Measurements from ENCODE around the gene SPATA24.
"Not testable (repeated sequence)": the region's sequence is repeated elsewhere in the genome, so short reads cannot be mapped to it uniquely, and the experiment has no call there.

Gene SPATA24

DNA sequence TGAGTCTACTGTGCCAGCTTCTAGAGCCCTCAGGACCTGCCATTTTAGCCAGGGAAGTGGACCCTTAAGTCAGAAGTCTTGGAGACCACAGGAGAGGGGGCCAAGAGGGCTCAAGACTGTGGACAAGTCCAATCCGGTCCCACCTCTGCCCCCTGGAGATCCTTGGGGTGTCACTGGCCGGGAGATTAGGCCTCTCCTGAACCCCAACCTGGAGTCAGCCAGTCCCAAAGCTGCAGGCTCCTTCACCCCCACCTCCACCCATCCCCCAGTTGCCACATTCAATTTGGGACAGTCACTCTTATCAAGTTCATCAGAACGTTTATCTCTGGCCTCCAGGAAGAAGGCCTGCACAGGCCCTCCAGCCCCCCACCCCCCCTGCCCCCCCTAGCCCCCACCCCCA, 21.1 kb downstream of the SPATA24 start:
- no peak for DNase-seq (ENCODE audit: low spot score)

DNA sequence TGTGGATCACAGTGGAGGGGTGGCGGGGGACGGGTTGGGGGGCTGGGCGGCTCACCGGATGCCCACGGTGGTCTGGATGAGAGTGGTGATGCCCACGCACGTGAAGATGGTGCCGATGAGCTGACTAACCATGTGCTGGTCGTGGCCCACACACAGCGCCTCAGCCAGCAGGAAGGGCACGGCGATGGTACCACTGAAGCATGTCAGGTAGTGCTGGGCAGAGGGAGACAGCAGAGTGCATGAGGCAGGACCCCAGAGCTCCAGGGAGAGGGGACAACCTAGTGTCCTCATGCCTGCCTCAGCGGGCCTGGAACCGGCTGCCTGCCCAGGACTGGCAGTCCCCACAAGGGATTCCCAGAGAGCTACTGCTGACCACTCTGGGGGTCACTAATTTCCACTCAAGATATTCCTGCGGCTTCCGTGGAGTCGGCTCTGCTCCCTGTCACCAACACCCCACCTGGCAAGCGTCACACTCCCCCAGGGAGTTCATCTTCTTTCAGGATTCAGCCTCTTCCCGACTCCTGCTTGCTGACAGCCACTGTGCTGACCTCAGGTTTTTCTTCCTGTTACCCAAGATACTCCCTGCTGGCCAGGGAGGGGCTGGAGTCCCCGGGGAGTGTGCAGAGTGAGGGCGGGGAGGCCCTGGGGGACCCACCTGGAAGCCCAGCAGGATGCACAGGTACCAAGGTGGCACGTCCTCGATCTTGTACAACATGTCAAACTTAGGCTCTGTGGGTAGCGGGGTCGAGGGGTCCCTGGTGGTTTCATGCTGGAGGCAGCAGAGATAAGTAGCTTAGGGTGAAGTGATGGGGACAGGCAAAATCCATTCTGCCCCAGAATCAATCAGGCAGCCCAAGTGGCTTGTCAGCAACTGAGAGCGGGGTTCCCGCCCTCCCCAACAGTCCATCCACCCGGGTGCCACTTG, 21.8 kb downstream of the SPATA24 start:
- no peak for DNase-seq (ENCODE audit: low spot score)

GRCh38 chr5:139379626-139380449, 24.1 kb downstream of the SPATA24 start:
- DNase-seq (ENCODE audit: low spot score), result no peak

DNA sequence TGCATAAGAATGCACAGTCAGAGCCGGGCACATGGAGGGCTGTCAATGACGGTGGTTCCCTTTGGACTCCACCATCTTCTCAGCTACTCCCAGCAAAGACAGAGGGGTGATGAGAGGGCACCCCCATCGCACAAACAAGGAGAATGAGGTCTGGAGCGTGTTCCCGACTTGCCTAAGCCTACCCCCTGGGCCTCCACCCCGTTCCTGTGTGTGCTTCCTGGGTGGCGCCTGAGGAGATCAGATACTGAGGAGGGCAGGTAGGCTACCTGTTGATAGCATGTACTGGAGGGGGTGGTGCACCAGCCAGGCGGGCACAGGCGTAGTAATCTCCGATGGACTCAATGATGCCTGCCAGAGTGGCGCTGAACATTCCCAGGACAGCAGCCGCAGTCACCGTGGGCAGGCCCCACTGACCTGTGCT, 24.9 kb downstream of the SPATA24 start:
- DNase-seq (ENCODE audit: low spot score), result no peak

DNA sequence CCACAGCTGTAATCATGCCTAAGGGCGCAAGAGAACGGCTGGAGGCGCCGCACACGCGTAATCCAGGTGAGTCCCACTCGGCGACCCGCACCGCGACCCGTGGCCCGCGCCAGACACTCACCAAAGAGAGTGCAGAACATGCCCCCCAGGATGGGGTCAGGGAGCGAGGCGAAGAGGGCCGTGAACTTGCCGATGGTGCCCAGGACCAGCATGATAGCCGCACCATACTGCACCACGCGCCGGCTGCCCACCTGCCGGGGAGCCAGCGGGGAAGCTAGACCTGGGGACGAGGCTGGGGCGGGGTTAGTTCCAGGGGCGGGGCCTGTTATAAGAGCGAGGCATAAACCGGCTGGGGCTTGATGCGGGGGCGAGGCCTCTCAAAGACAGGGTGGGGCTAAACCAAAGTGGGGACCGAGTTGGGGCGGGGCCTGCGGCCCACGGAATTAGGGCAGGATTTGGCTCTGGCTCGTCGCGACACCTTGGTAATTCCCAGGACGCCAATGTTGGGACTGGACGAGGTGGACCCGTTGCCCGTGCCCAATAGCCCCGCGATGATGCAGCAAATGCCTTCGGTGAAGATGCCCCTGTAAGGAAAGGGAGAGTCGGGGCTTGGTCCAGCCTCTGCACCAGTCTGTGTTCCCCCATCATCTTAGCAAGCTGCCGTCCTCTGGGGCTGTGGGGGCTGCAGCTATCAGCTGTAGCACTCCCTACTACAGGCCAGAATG, 25.6 kb downstream of the SPATA24 start:
- no peak for DNase-seq (ENCODE audit: low spot score)

GRCh38 chr5:139377226-139377625, 26.7 kb downstream of the SPATA24 start:
- no peak for DNase-seq (ENCODE audit: low spot score)

DNA sequence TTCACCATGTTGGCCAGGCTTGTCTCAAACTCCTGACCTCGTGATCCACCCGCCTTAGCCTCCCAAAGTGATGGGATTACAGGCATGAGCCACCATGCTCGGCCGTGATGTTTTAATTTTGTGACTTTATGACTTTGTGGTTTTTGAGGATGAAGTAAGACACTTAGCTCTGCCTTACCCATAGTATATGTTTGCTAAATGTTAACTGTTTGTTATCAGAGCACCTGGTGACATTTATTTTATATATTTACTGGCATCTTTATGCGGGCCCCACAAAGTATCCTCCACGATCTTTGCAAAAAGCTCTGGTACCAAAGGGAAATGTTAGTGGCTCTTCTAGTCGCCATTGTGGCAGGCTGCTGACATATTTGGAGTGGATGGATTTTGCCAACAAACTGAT, 27.5 kb downstream of the SPATA24 start:
- DNase-seq (ENCODE audit: low spot score), result no peak

DNA sequence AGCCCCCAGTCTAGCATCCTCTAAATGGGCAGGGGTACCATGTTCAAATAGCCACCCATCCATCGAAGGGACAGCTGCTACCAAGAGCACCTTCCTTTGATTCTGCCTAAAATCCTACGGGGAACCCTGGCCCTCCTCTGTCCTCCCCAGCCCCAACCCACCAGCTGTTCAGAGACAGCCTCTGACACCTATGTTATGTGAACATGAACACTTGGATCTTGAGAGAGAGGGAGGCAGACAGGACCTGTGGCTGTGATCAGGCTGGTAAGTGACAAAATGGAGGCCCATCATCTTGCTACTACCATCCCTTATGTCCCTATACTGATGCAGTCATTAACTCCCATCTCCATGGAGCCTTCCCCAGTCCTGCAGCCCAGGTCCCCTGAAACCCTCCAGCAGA, 29.0 kb downstream of the SPATA24 start:
- DNase-seq (ENCODE audit: low spot score), result no peak

- no peak for DNase-seq (ENCODE audit: low spot score)
These were observed 32.1 kb downstream of the SPATA24 start for GRCh38 chr5:139371482-139372435.

GRCh38 chr5:139369181-139369580, 34.7 kb downstream of the SPATA24 start:
- no peak for DNase-seq (ENCODE audit: low spot score)

- no peak for DNase-seq (ENCODE audit: low spot score)
These were observed 35.3 kb downstream of the SPATA24 start for GRCh38 chr5:139368613-139369012.

DNA sequence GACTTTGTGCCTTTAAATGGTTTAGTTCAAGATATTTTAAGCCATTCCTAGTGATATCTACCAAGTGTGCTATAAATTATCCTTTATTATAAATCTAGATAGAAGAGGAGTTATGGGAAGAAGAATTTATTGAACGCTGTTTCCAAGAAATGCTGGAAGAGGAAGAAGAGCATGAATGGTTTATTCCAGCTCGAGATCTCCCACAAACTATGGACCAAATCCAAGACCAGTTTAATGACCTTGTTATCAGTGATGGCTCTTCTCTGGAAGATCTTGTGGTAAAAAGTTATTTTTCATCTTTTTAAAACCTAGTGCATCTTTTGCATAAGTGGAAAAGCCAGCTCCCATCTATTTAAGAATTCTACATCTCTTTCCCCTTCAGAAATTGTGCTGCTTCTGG, 39.4 kb downstream of the SPATA24 start:
- DNase-seq (ENCODE audit: low spot score), result no peak

DNA sequence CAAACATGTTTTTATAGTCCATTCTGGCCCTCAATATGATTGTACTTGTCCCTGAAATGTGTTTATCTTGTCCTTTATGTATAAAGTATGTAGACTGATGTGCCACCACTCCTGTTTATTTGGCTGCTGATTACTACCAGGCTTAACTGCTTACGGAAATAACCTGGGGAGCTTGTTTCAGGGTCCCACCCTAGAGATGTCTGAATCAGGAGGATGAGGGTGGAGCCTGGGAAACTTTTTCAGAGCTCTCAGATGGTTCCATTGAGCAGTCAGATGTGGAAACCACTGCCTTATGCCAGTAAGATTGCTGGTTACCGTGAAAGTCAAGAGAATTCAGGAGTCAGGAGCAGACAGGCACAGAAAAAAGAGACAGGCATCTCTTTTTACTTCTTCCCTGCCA, 40.0 kb downstream of the SPATA24 start:
- DNase-seq (ENCODE audit: low spot score), result no peak

DNA sequence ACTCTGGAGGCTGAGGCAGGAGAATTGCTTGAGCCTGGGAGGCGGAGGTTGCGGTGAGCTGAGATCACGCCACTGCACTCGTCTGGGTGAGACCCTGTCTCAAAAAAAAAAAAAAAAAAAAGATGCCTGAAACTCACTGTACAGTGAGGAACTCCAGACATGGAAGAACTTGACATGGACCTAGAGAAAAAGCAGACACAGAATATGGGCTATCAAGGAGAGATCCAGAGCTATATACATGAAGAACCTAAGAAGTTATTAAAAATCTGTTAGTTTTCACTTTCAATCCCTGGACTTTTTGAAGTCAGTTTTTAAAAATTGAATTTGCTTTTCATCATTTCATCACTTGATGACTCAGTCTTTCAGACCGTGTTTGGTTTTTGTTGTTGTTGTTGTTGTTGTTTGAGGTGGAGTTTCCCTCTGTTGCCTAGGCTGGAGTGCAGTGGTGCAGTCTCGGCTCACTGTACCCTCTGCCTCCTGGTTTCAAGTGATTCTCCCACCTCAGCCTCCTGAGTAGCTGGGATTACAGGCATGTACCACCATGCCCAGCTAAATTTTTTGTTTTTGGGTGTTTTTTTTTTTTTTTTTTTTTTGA, 42.0 kb downstream of the SPATA24 start:
- no peak for DNase-seq (ENCODE audit: low spot score)

DNA sequence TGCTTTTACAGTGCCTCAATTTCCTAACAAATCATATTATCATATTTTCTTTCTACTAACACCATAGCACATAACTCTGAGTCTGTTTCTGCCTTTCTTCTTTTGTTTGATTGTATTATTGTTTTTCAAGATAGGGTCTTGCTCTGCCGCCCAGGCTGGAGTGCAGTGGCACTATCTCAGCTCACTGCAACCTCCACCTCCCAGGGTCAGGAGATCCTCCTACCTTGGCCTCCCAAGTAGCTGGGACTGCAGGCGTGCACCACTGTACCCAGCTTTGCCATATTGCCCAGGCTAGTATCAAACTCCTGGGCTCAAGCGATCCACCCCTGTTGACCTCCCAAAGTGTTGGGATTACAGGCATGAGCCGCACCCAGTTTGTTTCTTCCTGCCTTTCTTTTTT, 43.5 kb downstream of the SPATA24 start:
- no peak for DNase-seq (ENCODE audit: low spot score)

GRCh38 chr5:139358064-139358463, 45.8 kb downstream of the SPATA24 start:
- no peak for DNase-seq (ENCODE audit: low spot score)

GRCh38 chr5:139355900-139356299, 48.0 kb downstream of the SPATA24 start:
- not testable (repeated sequence) for DNase-seq (ENCODE audit: low spot score)

DNA sequence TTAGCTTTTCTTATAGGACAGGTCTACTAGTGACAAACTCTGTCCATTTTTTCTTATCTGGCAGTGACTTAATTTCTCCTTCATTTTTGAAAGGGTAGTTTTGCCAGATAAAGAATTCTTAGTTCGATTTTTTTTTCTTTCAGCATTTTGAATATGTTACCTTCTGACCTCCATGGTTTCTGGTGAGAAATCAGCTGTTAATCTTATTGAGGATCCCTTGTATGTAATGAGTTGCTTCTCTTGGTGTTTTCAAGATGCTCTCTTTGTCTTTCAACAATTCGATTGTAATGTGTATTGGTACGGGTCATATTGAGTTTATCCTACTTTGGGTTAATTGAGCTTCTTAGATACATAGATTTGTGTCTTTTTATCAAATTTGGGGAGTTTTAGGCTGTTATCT, 49.7 kb downstream of the SPATA24 start:
- DNase-seq (ENCODE audit: low spot score), result no peak

GRCh38 chr5:139347863-139348262, 56.0 kb downstream of the SPATA24 start:
- DNase-seq (ENCODE audit: low spot score), result not testable (repeated sequence)
